HepG2 (cell line): ENCODE data around the gene RHOD. TPM values are rescaled to one million over a fixed set of nuclear protein-coding genes. Genes with fewer than 3 reads are reported as not detected.

ENCODE experiments used
- ATAC-seq: fragments of 200-7000 bp; cut with Tn5 transposase; 3 replicates; pipeline ENCODE4 v1.9.1; 2020; ENCODE audit warnings: mild to moderate bottlenecking, moderate library complexity
- BruUV-seq: library from RNA; stranded (reverse); fragments of 400-500 nt; replicated peaks from 2 replicates; lab custom pipeline; 2021; lab: Mats Ljungman, UMichigan
- CTCF ChIA-PET: fragments of 300-600 bp; formaldehyde crosslinking; extraction: SDS; loops from one replicate; lab custom pipeline; 2021; ENCODE audit warnings: low total read pairs, inconsistent platforms, low intra/inter-chr PET ratio; lab: Yijun Ruan, JAX
- POLR2A ChIA-PET: fragments of 350-600 bp; sonication (Branson Sonifier 250); formaldehyde crosslinking; loops from one replicate; lab custom pipeline; 2020; ENCODE audit warnings: antibody characterized with exemption, inconsistent platforms; lab: Yijun Ruan, JAX
- DNase-seq: peaks from one replicate; pipeline ENCODE4 v3.0.0-alpha.2; 2015; ENCODE audit warnings: low spot score
- FAIRE-seq: peaks from 3 replicates; lab custom pipeline; 2011; peaks lifted over from hg19 to GRCh38; lab: Jason Lieb, UNC
- H2AFZ ChIP-seq: one replicate; pipeline ENCODE4 v1.6.1; 2011; ENCODE audit warnings: low read length, inconsistent platforms
- H3K27ac ChIP-seq: fragments of 300-600 bp; 3 replicates; pipeline ENCODE4 v1.8.0; 2011; ENCODE audit warnings: mixed run types, mild to moderate bottlenecking, mixed read lengths, low read length, inconsistent platforms; ENCODE audit not compliant: insufficient read depth; ENCODE audit errors: extremely low read length
- H3K27me3 ChIP-seq, 2 experiments: fragments of 200-600 bp in 1 of 2; 2 replicates in 1 of 2; 3 replicates in 1 of 2; pipeline versions ENCODE4 v1.6.0 to v1.8.0; 2011; ENCODE audit warnings: low read length in 2 of 2, mild to moderate bottlenecking in 2 of 2, moderate library complexity in 2 of 2, inconsistent platforms in 1 of 2; ENCODE audit not compliant: insufficient read depth in 2 of 2, control insufficient read depth in 1 of 2
- H3K36me3 ChIP-seq, 2 experiments: fragments of 200-600 bp in 1 of 2; replicated peaks in 1 of 2; 2 replicates in 1 of 2; 3 replicates in 1 of 2; pipeline versions ENCODE4 v1.5.1 to v1.8.0; 2011; ENCODE audit warnings: low read length in 2 of 2, inconsistent platforms in 1 of 2; ENCODE audit not compliant: insufficient read depth in 2 of 2, control insufficient read depth in 1 of 2
- H3K4me1 ChIP-seq: 2 replicates; pipeline ENCODE4 v1.5.1; 2012; ENCODE audit warnings: low read length, inconsistent platforms; ENCODE audit not compliant: insufficient read depth
- H3K4me2 ChIP-seq: 2 replicates; pipeline ENCODE4 v1.6.0; 2011; ENCODE audit warnings: low read depth, low read length, inconsistent platforms
- H3K4me3 ChIP-seq, 3 experiments: fragments of 200-600 bp in 1 of 3; sonication (generic), shearing (Covaris generic) in 1 of 3; replicated peaks in 1 of 3; 2 replicates each; pipeline ENCODE4 v1.5.1; 2011 to 2016; ENCODE audit warnings: low read length in 3 of 3, inconsistent platforms in 2 of 3, low read depth in 2 of 3, mild to moderate bottlenecking in 2 of 3, control low read depth in 1 of 3, mixed read lengths in 1 of 3; ENCODE audit not compliant: insufficient read depth in 1 of 3
- H3K79me2 ChIP-seq: one replicate; pipeline ENCODE4 v1.6.1; 2011; ENCODE audit warnings: low read length, inconsistent platforms; ENCODE audit not compliant: insufficient read depth
- H3K9ac ChIP-seq: 2 replicates; pipeline ENCODE4 v1.6.0; 2011; ENCODE audit warnings: mild to moderate bottlenecking, low read depth, low read length, inconsistent platforms; ENCODE audit not compliant: insufficient read depth
- H3K9me3 ChIP-seq: 2 replicates; pipeline ENCODE4 v1.5.1; 2012; ENCODE audit warnings: mild to moderate bottlenecking, low read length
- H4K20me1 ChIP-seq: 2 replicates; pipeline ENCODE4 v1.6.0; 2011; ENCODE audit warnings: inconsistent platforms, mild to moderate bottlenecking, low read length, moderate library complexity; ENCODE audit not compliant: insufficient read depth
- BCLAF1 ChIP-seq: fragments of 450-650 bp; IDR thresholded peaks from 2 replicates; pipeline ENCODE4 v1.6.1; 2017; ENCODE audit warnings: mild to moderate bottlenecking
- CHD4 ChIP-seq: fragments of 200-600 bp; sonication (generic); IDR thresholded peaks from 2 replicates; pipeline ENCODE4 v1.7.0; 2017; ENCODE audit warnings: mild to moderate bottlenecking, low read length, borderline replicate concordance
- ELF3 ChIP-seq: IDR thresholded peaks from 2 replicates; pipeline ENCODE4 v1.6.1; 2016; ENCODE audit warnings: missing genetic modification reagents, missing compliant biosample characterization
- FOSL1 ChIP-seq: sonication (generic); formaldehyde crosslinking; IDR thresholded peaks from 2 replicates; pipeline ENCODE4 v1.9.0; 2021; ENCODE audit warnings: missing genetic modification reagents, borderline replicate concordance
- HDAC6 ChIP-seq: fragments of 200-600 bp; sonication (generic); IDR thresholded peaks from 2 replicates; pipeline ENCODE4 v1.7.0; 2017; ENCODE audit warnings: mild to moderate bottlenecking, antibody characterized with exemption, low read length, low read depth
- KLF6 ChIP-seq: IDR thresholded peaks from 2 replicates; pipeline ENCODE4 v1.8.0; 2016; ENCODE audit warnings: missing biosample characterization, missing genetic modification reagents
- MTF2 ChIP-seq: sonication (generic); formaldehyde crosslinking; IDR thresholded peaks from 2 replicates; pipeline ENCODE4 v1.5.0; 2020; ENCODE audit warnings: missing genetic modification reagents, borderline replicate concordance
- RNF219 ChIP-seq: sonication (generic); formaldehyde crosslinking; IDR thresholded peaks from 2 replicates; pipeline ENCODE4 v1.5.0; 2020; ENCODE audit warnings: mild to moderate bottlenecking, missing genetic modification reagents
- THRA ChIP-seq: sonication (generic); formaldehyde crosslinking; IDR thresholded peaks from 2 replicates; pipeline ENCODE4 v1.4.0; 2020; ENCODE audit warnings: missing genetic modification reagents, borderline replicate concordance
- TP53 ChIP-seq: sonication (generic); formaldehyde crosslinking; conservative IDR thresholded peaks from 2 replicates; pipeline ENCODE4 v1.4.0; 2020; ENCODE audit warnings: missing genetic modification reagents
- ZBTB37 ChIP-seq: sonication (generic); formaldehyde crosslinking; IDR thresholded peaks from 2 replicates; pipeline ENCODE4 v1.4.0; 2020; ENCODE audit warnings: mild to moderate bottlenecking, missing genetic modification reagents
- ZNF343 ChIP-seq: sonication (generic); formaldehyde crosslinking; IDR thresholded peaks from 2 replicates; pipeline ENCODE4 v1.4.0; 2020; ENCODE audit warnings: mild to moderate bottlenecking, missing genetic modification reagents
- ZNF446 ChIP-seq: sonication (generic); formaldehyde crosslinking; IDR thresholded peaks from 2 replicates; pipeline ENCODE4 v1.5.0; 2020; ENCODE audit warnings: mild to moderate bottlenecking, missing genetic modification reagents
- ZNF558 ChIP-seq: sonication (generic); formaldehyde crosslinking; IDR thresholded peaks from 2 replicates; pipeline ENCODE4 v1.9.0; 2022; ENCODE audit warnings: mild to moderate bottlenecking, missing genetic modification reagents, borderline replicate concordance
- ZNF589 ChIP-seq: sonication (generic); formaldehyde crosslinking; conservative IDR thresholded peaks from 2 replicates; pipeline ENCODE4 v1.8.0; 2022; ENCODE audit warnings: mild to moderate bottlenecking, moderate library complexity, missing genetic modification reagents
- ZNF614 ChIP-seq: IDR thresholded peaks from 2 replicates; pipeline ENCODE4 v1.6.1; 2018; ENCODE audit warnings: missing biosample characterization, missing genetic modification reagents, inconsistent platforms, borderline replicate concordance
- ZNF737 ChIP-seq: sonication (generic); formaldehyde crosslinking; IDR thresholded peaks from 2 replicates; pipeline ENCODE4 v1.5.0; 2020; ENCODE audit warnings: missing genetic modification reagents, mild to moderate bottlenecking, borderline replicate concordance
- ZSCAN12 ChIP-seq: sonication (generic); formaldehyde crosslinking; IDR thresholded peaks from 2 replicates; pipeline ENCODE4 v1.9.0; 2021; ENCODE audit warnings: mild to moderate bottlenecking, missing genetic modification reagents
- WGBS: methylation state at CpG from one replicate; pipeline ENCODE4 v1.1.6; 2017; ENCODE audit warnings: low lambda C conversion rate; 5-methylcytosine and 5-hydroxymethylcytosine counted together
- in situ Hi-C: cut with HindIII; loops from 2 replicates; pipeline ENCODE4 v1.10.0; 2017; ENCODE audit warnings: low pct_unique_long_range_greater_than_20kb; ENCODE audit not compliant: extremely low pct_ligation_motif_present
- intact Hi-C: fragments of 100-400 bp; cut with micrococcal nuclease; formaldehyde crosslinking; loops from one replicate; pipeline ENCODE4 v1.10.0; 2022; ENCODE audit not compliant: unreplicated experiment
- polyA plus RNA-seq, 8 experiments: library from polyadenylated mRNA; depleted of rRNA in 3 of 8; stranded (reverse) in 7 of 8; unstranded in 1 of 8; fragments of >200 nt; fragmentation: Illumina TruSeq in 4 of 8; extraction: Trizol in 4 of 8; gene quantifications; 2 replicates each; pipeline versions ENCODE4 v1.2.1 to v1.2.3, GENCODE V29; 2011 to 2016; ENCODE audit warnings: low read depth in 4 of 8, missing spikeins in 1 of 8, mixed read lengths in 1 of 8; ENCODE audit not compliant: insufficient read depth in 1 of 8
- total RNA-seq, 5 experiments: library from RNA; depleted of rRNA; stranded (reverse); fragments of >200 nt; fragmentation: Illumina TruSeq; extraction: Trizol; gene quantifications; 2 replicates each; pipeline ENCODE4 v1.2.3, GENCODE V29; 2016; ENCODE audit warnings: low read depth in 1 of 5

RHOD gene
- total and polyA plus RNA-seq, 2 of the 13 experiments (the other 11 are each of a cell fraction or from before 2014, with no cell fraction given) = 0.27 to 0.98 TPM

GRCh38 chr11:67030976-67031375, 25.7 kb upstream of the RHOD start:
- CTCF ChIA-PET = no interaction called here
- in situ Hi-C loops = no loop called here
- intact Hi-C loops = no loop called here
- Histone ChIP-seq H3K9ac (no peak overlapping the region), H3K9me3 (no peaks in the 10 kb centered on the region), H3K79me2 (no peaks in the 10 kb centered on the region), H2AFZ (no peak overlapping the region), H3K27me3 (peaks cover 0 to 32% of the 10 kb centered on the region in 2 experiments; a peak in 4 of 5 replicates), H3K27ac (no peak overlapping the region), H3K4me2 (no peak overlapping the region), H4K20me1 (no peaks in the 10 kb centered on the region), H3K4me3 (no peak overlapping the region), H3K36me3 (no peaks in the 10 kb centered on the region), H3K4me1 (no peaks in the 10 kb centered on the region)
- no peak for ATAC-seq
- POLR2A ChIA-PET = no interaction called here
- FAIRE-seq = no peak
- no TSS peak for BruUV-seq
- DNase-seq = no peak
- 42% methylated on average over 7 of the region's 9 CpGs for WGBS
- TF ChIP-seq ZNF343 (no peak), ELF3 (CRISPR knock-in tag) (no peak), KLF6 (CRISPR knock-in tag) (no peak), RNF219 (no peak), HDAC6 (no peak), ZNF737 (no peak), CHD4 (no peak), ZNF558 (CRISPR knock-in tag) (no peak), ZNF614 (no peak), BCLAF1 (no peak), FOSL1 (CRISPR knock-in tag) (no peak), TP53 (CRISPR knock-in tag) (no peak), ZBTB37 (CRISPR knock-in tag) (no peak), MTF2 (no peak), ZSCAN12 (CRISPR knock-in tag) (no peak), ZNF589 (CRISPR knock-in tag) (no peak), THRA (no peak), ZNF446 (no peak)
